22Rv1 (cell line): ENCODE measurements around the gene PHKB.

Experiments used
- ZFX ChIP-seq: fragments of 450-650 bp; IDR thresholded peaks from 2 replicates; pipeline ENCODE4 v1.6.1; 2017; ENCODE audit warnings: antibody characterized with exemption, borderline replicate concordance
- TF ChIP-seq, protein P1 (sequence below): fragments of 450-650 bp; IDR thresholded peaks from 2 replicates; pipeline ENCODE4 v1.5.1; 2017; ENCODE audit warnings: mild to moderate bottlenecking

GRCh38 chr16:47625115-47625567 lies 164.0 kb downstream of the PHKB start:
- TF ChIP-seq, protein P1, sequence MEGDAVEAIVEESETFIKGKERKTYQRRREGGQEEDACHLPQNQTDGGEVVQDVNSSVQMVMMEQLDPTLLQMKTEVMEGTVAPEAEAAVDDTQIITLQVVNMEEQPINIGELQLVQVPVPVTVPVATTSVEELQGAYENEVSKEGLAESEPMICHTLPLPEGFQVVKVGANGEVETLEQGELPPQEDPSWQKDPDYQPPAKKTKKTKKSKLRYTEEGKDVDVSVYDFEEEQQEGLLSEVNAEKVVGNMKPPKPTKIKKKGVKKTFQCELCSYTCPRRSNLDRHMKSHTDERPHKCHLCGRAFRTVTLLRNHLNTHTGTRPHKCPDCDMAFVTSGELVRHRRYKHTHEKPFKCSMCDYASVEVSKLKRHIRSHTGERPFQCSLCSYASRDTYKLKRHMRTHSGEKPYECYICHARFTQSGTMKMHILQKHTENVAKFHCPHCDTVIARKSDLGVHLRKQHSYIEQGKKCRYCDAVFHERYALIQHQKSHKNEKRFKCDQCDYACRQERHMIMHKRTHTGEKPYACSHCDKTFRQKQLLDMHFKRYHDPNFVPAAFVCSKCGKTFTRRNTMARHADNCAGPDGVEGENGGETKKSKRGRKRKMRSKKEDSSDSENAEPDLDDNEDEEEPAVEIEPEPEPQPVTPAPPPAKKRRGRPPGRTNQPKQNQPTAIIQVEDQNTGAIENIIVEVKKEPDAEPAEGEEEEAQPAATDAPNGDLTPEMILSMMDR, result no peak
- TF ChIP-seq ZFX, result no peak
